GM12801 (cell line): ENCODE results near the gene COL4A3.

Experiments
- TF ChIP-seq, protein P1 (sequence below): IDR thresholded peaks from one replicate; pipeline ENCODE4 v1.5.1; 2011; ENCODE audit warnings: control low read depth; ENCODE audit not compliant: insufficient read length; ENCODE audit errors: extremely low read depth

The COL4A3 gene

DNA sequence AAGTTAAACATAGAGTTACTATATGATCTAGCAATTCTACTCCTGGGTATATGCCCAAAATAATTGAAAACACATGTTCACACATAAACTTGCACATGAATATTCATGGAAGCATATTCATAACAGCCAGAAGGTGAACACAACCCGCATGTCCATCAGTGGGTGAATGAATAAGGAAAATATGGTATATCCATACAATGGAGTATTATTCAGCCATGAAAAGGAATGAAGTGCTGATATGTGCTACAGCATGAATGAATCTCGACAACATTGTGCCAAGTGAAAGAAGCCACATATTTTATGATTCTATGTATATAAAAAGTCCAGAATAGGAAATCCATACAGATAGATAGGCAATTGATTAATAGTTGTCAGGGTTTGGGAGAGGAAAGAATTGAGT, 16.3 kb upstream of the COL4A3 start:
- TF ChIP-seq, protein P1, sequence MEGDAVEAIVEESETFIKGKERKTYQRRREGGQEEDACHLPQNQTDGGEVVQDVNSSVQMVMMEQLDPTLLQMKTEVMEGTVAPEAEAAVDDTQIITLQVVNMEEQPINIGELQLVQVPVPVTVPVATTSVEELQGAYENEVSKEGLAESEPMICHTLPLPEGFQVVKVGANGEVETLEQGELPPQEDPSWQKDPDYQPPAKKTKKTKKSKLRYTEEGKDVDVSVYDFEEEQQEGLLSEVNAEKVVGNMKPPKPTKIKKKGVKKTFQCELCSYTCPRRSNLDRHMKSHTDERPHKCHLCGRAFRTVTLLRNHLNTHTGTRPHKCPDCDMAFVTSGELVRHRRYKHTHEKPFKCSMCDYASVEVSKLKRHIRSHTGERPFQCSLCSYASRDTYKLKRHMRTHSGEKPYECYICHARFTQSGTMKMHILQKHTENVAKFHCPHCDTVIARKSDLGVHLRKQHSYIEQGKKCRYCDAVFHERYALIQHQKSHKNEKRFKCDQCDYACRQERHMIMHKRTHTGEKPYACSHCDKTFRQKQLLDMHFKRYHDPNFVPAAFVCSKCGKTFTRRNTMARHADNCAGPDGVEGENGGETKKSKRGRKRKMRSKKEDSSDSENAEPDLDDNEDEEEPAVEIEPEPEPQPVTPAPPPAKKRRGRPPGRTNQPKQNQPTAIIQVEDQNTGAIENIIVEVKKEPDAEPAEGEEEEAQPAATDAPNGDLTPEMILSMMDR, result no peak

DNA sequence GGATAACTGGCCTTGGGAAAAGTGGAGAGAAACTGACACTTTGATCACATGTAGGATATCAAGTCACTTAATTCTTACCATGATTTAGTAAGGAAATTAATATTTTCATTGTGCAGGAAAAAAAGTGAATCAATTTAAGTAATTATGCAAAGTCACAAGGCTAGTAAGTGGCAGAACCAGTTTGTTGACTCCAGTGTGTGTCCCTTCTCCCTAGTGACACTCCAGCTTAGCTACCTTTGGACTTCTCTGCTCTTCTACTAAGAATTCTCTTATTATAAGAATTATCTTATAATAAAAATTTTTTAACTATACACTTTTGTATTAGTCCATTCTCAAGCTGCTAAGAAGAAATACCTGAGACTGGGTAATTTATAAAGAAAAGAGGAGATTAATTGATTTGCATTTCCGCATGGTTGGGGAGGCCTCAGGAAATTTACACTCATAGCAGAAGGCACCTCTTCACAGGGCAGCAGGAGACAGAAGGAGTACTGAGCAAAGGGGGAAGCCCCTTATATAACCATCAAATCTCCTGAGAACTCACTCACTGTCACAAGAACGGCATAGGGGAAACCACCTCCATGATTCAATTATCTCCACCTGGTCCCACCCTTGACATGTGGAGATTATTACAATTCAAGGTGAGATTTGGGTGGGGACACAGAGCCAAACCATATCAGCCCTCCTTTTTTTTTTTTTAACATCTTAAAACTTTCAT, 14.0 kb upstream of the COL4A3 start:
- TF ChIP-seq, protein P1, result no peak

- TF ChIP-seq, protein P1, result no peak
Observed at GRCh38 chr2:227152093-227152766, 12.2 kb upstream of the COL4A3 start.

- TF ChIP-seq, protein P1, result no peak
Observed at GRCh38 chr2:227153307-227153706, 11.1 kb upstream of the COL4A3 start.

DNA sequence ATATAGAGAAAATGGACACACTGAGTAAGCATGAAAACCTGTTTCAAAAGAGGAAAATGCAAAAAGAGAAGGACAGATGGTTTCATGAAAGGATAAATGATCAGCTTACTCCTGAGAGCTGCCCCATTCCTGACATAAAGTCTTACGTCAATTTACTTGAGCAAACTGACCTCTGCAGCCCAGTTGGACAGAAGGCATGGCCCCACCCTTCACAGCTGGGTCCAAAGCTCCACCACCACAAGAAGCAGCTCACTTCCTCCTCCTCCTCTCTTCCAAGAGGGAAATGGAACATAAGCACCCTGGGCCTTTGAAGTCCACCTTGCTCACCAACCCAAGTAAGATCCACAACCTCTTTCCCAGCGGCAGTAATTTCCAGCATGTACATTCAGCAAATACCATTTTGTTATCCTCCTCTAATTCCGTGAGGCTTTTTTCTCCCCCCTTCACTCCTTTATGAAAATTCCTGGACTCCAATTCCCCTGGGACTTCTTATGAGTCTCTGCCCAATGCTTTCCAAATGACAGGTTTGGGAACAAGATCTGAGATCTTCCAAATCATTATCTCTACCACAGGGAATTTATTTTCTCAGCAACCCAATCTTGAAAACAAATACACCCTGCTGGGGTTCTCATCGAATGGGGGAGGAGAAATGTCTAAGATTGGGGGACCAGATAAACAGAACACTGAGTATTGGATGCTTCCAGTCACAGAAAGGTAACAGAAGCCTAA, 10.5 kb upstream of the COL4A3 start:
- TF ChIP-seq, protein P1, result no peak

DNA sequence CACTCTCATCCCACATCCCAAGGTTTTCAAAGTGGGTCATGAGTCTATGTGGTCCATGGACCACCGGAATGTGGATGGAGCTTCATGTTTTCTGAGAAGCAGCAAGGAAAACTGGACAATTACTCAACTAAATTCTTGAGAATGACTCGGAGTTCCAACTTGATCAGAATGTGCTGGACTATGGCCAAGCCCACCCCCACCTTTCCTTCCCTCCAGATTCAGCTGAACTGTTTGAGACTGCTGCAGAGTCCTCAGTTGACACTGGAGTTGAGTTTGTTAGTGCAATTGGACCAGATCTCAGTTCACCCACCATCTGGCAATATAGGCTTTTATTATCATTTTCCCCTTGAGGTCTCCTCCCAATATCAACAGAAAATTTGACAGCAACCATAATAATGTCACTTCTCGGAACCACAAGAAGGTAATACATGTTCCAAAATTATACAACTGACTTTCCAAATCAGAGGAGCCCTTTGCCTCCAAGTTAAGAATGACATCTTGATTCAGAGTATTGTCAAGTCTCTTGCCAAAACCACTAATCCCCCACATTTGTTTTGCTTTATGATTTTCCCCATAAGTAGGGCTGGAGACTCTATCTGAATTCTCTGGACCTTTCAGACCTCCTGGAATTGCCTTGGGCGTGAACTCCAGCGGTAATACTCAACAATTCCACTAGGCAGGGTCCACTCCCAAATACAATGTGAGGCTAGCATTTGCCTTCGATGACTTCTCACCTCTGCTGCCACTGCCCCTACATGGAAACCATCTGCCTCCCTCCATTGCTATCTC, 9.2 kb upstream of the COL4A3 start:
- TF ChIP-seq, protein P1, result no peak

DNA sequence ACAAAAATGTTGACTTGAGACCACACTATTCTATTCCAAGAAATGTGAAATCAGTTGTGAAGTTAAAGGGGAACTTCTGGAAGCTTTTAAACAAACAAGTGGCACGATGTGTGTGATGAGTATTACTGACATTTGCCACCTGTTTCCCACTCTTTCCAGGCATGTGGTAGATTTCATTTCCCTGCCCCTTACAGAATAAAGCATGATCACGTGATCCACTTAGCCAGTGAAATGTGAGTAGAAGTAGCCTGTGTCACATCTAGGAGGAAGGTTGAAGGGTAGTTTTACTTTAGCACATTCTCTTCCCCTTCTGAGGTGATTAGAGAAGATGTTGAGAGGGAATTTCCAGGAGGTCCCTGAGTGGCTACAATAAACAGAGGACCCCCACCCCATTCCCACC, 4.3 kb upstream of the COL4A3 start:
- TF ChIP-seq, protein P1, result no peak
